SU-DHL-6 (cell line): ENCODE data around the gene EGFL6.

Source experiments
- H2AFZ ChIP-seq: fragments of 200-600 bp; sonication (generic); 2 replicates; pipeline ENCODE4 v1.6.1; 2014; ENCODE audit warnings: low read depth, mild to moderate bottlenecking, moderate library complexity, mixed read lengths, antibody characterized with exemption, low read length; ENCODE audit not compliant: severe bottlenecking
- H3F3A ChIP-seq: fragments of 200-600 bp; shearing (Covaris generic); 2 replicates; pipeline ENCODE4 v1.6.0; 2016; ENCODE audit warnings: antibody characterized with exemption, mild to moderate bottlenecking; ENCODE audit not compliant: insufficient read depth
- H3K27ac ChIP-seq: fragments of 200-600 bp; sonication (generic); 2 replicates; pipeline ENCODE4 v1.5.1; 2016; ENCODE audit warnings: low read depth, mild to moderate bottlenecking, low read length, moderate library complexity, mixed read lengths
- H3K27me3 ChIP-seq: fragments of 200-600 bp; sonication (generic), shearing (Covaris generic); 2 replicates; pipeline ENCODE4 v1.6.0; 2014; ENCODE audit warnings: mild to moderate bottlenecking, low read length
- H3K36me3 ChIP-seq: fragments of 200-600 bp; sonication (generic); 2 replicates; pipeline ENCODE4 v1.6.1; 2014; ENCODE audit warnings: mild to moderate bottlenecking, low read length, mixed read lengths
- H3K4me2 ChIP-seq: fragments of 300-600, 200-600 bp; shearing (Covaris generic), sonication (generic); 2 replicates; pipeline ENCODE4 v1.6.0; 2014; ENCODE audit warnings: low read length, low read depth, mild to moderate bottlenecking; ENCODE audit not compliant: poor library complexity, severe bottlenecking
- H3K4me3 ChIP-seq: fragments of 200-600 bp; sonication (generic); 2 replicates; pipeline ENCODE4 v1.5.1; 2014; ENCODE audit warnings: antibody characterized with exemption, low read length, mild to moderate bottlenecking, mixed read lengths; ENCODE audit not compliant: insufficient read depth, poor library complexity, severe bottlenecking
- H3K79me2 ChIP-seq: fragments of 200-600 bp; sonication (generic); 2 replicates; pipeline ENCODE4 v1.6.1; 2014; ENCODE audit warnings: mild to moderate bottlenecking, low read length, moderate library complexity; ENCODE audit not compliant: insufficient read depth
- H3K9ac ChIP-seq: fragments of 200-600 bp; sonication (generic); 2 replicates; pipeline ENCODE4 v1.7.0; 2014; ENCODE audit warnings: mild to moderate bottlenecking, low read length
- H3K9me2 ChIP-seq: fragments of 200-600 bp; sonication (generic); replicated peaks from 2 replicates; pipeline ENCODE4 v1.6.1; 2014; ENCODE audit warnings: low read length; ENCODE audit not compliant: insufficient read depth
- H3K9me3 ChIP-seq: fragments of 200-600 bp; sonication (generic); 2 replicates; pipeline ENCODE4 v1.6.1; 2014; ENCODE audit warnings: low read length, mixed read lengths; ENCODE audit not compliant: insufficient read depth
- H4K20me1 ChIP-seq: fragments of 200-600 bp; sonication (generic); 2 replicates; pipeline ENCODE4 v1.6.1; 2014; ENCODE audit warnings: low read depth, mild to moderate bottlenecking, antibody characterized with exemption, low read length, moderate library complexity, mixed read lengths
- EZH2phosphoT487 ChIP-seq: fragments of 200-600 bp; sonication (generic), shearing (Covaris generic); conservative IDR thresholded peaks from 2 replicates; pipeline ENCODE4 v1.6.1; 2018; ENCODE audit warnings: mild to moderate bottlenecking, antibody characterized with exemption, low read length, moderate library complexity, mixed read lengths
- TF ChIP-seq, protein P1 (sequence below): fragments of 200-600 bp; sonication (generic); IDR thresholded peaks from one replicate; pipeline ENCODE4 v1.5.1; 2017; ENCODE audit warnings: antibody characterized with exemption, mild to moderate bottlenecking, low read length, moderate library complexity; ENCODE audit not compliant: insufficient read depth, poor library complexity, severe bottlenecking

Gene EGFL6

DNA sequence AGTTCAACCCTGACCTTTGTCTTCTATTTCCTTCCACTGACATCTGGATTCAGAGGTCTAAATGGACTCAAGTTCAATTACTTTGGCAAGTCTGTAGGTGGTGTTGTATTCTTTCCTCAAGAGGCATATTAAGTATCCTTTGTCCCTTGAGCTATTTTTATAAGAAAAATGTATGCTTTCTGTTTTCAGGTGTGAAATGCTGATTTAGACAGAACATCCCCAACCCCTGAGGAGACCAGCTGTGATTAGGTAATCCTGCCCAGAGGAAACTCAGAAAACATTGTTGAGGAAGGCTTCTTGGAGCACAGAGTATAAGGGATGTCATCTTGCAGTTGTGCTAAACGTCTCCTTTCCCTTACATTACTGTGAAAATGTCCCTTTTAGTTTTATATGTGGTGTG is 46.6 kb upstream of the EGFL6 start:
- TF ChIP-seq, protein P1, sequence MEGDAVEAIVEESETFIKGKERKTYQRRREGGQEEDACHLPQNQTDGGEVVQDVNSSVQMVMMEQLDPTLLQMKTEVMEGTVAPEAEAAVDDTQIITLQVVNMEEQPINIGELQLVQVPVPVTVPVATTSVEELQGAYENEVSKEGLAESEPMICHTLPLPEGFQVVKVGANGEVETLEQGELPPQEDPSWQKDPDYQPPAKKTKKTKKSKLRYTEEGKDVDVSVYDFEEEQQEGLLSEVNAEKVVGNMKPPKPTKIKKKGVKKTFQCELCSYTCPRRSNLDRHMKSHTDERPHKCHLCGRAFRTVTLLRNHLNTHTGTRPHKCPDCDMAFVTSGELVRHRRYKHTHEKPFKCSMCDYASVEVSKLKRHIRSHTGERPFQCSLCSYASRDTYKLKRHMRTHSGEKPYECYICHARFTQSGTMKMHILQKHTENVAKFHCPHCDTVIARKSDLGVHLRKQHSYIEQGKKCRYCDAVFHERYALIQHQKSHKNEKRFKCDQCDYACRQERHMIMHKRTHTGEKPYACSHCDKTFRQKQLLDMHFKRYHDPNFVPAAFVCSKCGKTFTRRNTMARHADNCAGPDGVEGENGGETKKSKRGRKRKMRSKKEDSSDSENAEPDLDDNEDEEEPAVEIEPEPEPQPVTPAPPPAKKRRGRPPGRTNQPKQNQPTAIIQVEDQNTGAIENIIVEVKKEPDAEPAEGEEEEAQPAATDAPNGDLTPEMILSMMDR, result no peak
- TF ChIP-seq EZH2phosphoT487, result no peak
- Histone ChIP-seq H3K27me3 (no peaks in the 10 kb centered on the region), H3K4me2 (no peak overlapping the region), H3K9ac (no peak overlapping the region), H2AFZ (no peak overlapping the region), H3K4me3 (no peak overlapping the region), H4K20me1 (no peaks in the 10 kb centered on the region), H3K9me2 (no peaks in the 10 kb centered on the region), H3F3A (no peaks in the 10 kb centered on the region), H3K27ac (no peak overlapping the region), H3K36me3 (no peaks in the 10 kb centered on the region), H3K79me2 (no peaks in the 10 kb centered on the region), H3K9me3 (no peaks in the 10 kb centered on the region)

DNA sequence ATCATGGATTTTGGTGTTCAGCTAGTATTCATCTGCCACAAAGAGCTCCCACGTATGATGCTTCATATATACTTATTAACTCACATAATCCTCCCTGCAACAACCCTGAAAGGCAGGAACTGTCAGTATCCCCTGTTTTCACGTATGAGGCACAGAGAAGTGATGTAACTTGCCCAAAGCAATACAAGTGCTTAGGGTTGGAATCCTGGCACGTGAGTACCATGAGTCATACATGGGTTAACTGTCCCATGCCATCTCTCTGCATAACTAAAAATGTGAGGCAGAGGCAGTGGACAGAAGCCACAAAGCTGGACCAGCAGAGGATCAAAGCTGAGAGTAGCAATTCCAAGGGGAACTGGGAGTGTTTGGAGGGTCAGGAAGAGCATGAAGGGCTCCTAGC is 35.7 kb upstream of the EGFL6 start:
- Histone ChIP-seq H4K20me1 (no peaks in the 10 kb centered on the region), H3K27me3 (no peaks in the 10 kb centered on the region), H3K4me3 (no peak overlapping the region), H3K4me2 (no peak overlapping the region), H3F3A (no peaks in the 10 kb centered on the region), H3K9ac (no peak overlapping the region), H2AFZ (no peak overlapping the region), H3K36me3 (no peaks in the 10 kb centered on the region), H3K27ac (no peak overlapping the region), H3K79me2 (no peaks in the 10 kb centered on the region), H3K9me2 (no peaks in the 10 kb centered on the region), H3K9me3 (no peaks in the 10 kb centered on the region)
- TF ChIP-seq EZH2phosphoT487, result no peak
- TF ChIP-seq, protein P1, result no peak

DNA sequence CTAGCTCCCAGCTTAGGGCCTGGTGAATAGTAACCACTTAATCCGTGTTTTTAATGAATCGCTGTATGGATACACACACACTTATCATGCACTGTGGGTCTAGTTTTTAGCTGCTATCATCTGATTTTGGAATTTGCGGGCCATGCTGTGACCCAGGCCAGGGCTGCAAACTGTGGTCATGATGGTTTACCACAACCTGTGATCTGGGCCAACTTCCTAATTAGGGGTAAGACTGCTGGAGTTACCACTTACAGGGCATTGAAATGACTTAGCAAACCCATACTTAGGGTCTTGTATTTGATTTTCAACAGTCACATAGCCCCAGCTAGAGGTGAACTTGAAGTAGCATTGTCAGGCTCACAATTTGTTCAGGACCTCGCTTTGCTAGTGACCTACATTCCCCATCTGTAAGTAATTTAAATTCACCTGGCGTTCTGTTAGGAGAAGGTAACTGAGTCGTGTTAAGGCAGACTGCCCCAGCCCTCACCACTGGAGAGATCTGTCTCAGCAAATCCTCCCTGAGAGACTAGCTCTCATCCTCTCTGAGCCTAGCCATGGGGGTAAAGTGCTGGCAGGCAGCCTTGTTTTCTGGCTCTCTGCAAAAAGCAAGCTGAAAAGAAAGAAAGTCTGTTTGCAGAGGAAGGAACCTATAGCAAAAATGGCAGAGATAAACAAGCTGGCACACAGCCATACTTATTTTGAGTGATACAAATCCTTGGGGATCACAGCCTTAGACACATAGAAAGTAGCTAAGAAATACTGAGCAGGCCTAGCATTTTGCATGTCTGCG is 33.8 kb upstream of the EGFL6 start:
- no peaks in the 10 kb centered on the region for H3K36me3 ChIP-seq
- no peak overlapping the region for H2AFZ ChIP-seq
- no peaks in the 10 kb centered on the region for H3K9me2 ChIP-seq
- no peaks in the 10 kb centered on the region for H3K27me3 ChIP-seq
- H4K20me1 ChIP-seq, result no peaks in the 10 kb centered on the region
- H3K4me3 ChIP-seq, result no peak overlapping the region
- H3K9ac ChIP-seq, result no peak overlapping the region
- H3K4me2 ChIP-seq, result no peak overlapping the region
- H3K9me3 ChIP-seq, result no peaks in the 10 kb centered on the region
- H3K27ac ChIP-seq, result no peak overlapping the region
- no peaks in the 10 kb centered on the region for H3K79me2 ChIP-seq
- TF ChIP-seq, protein P1, result no peak
- no peak for TF ChIP-seq EZH2phosphoT487
- H3F3A ChIP-seq, result no peaks in the 10 kb centered on the region
